GM21825 (cell line): Measurements from ENCODE around the gene PLXDC2.
A peak's percentile ranks its signal among the peaks of the same experiment; 100 is the strongest.

ENCODE experiments used
- ATAC-seq: cut with Tn5 transposase; IDR thresholded peaks from one replicate; pipeline ENCODE4 v1.9.1; 2021; ENCODE audit warnings: mild to moderate bottlenecking, moderate library complexity; ENCODE audit not compliant: unreplicated experiment

PLXDC2 gene

GRCh38 chr10:19935176-19935575, 118.9 kb downstream of the PLXDC2 start:
- ATAC-seq, result no peak

DNA sequence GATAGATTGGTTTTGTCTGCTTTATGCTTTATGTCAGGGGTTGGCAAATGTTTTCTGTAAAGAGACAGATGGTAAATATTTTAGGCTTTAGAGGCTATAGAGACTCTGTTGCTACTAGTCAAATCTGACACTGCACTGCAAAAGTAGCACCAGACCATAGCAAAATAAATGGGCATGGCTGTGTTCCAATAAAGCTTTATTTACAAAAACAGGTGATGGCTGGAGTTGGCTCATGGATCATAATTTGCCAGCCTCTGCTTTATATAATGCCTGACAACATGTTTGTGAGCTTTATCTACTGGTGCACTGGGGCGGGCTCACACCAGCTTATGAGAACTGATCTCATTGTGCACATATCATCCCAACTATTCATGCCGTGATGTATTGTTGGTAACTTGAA, 120.1 kb downstream of the PLXDC2 start:
- ATAC-seq, result no peak

DNA sequence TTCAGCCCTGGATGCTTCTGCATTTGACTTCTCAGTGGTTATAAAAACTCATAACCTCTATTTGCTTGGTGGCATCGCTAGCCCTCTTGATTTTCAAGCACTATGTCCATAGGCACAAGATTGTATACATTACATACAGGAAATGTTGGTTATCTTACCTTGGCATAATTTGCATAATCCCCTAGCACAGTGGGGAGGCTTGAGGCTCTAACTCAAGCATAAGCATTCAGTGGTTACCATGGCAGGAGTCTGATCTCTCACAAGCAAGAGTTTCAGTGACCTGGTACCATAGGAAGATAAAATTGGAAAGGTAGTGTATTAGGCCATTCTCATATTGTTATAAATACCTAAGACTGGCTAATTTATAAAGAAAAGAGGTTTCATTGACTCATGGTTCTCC, 121.8 kb downstream of the PLXDC2 start:
- ATAC-seq, result no peak

DNA sequence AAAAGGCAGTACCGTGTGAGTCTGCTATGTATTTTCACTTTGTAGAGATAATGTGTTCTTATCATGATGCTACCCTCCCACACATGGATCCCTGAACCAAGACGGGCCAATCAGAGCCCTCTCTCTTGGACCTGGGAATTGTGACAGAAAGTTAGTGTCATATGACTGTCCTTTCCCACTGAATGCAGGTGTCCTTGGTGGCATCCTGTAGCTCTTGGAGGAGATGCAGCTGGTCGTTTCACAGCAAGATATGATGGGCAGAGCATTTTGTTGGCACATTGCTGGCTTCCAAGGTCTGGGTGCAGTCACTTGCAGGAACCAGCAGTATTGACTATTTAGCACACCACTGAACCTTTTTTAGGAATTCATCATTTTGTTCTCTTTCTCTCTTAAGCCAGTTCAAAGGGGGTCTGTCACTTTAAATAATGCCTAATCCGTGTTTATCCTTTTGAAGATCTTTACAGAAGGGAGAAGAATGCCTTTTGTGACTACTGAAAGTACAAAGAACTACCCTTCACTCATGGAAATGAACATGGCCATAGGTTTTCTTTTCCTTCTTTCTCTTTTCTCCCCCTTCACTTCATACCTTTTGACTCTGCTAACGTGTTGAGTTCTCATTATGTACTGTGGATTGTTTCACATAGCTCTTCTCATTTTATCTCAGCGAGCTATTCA, 125.1 kb downstream of the PLXDC2 start:
- ATAC-seq, result no peak

GRCh38 chr10:19944911-19945663, 128.9 kb downstream of the PLXDC2 start:
- ATAC-seq, result no peak

GRCh38 chr10:19946245-19946644, 130.0 kb downstream of the PLXDC2 start:
- no peak for ATAC-seq

DNA sequence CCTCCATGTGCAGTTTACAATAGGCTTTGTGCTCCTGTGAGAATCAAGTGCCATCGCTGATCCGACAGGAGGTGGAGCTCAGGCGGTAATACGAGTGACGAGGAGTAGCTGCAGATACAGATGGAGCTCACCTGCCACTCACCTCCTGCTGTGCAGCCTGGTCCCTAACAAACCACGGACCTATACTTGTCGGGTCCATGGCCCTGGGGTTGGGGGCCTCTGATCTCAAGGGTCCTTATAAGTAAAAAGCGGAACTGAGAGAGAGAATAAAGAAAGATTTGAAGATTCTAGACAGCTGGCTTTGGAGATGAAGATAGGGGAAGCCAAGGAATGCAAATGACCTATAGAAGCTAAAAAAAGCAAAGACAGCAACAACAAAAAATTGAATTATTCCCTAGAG, 130.6 kb downstream of the PLXDC2 start:
- ATAC-seq, result peak; percentile 53

DNA sequence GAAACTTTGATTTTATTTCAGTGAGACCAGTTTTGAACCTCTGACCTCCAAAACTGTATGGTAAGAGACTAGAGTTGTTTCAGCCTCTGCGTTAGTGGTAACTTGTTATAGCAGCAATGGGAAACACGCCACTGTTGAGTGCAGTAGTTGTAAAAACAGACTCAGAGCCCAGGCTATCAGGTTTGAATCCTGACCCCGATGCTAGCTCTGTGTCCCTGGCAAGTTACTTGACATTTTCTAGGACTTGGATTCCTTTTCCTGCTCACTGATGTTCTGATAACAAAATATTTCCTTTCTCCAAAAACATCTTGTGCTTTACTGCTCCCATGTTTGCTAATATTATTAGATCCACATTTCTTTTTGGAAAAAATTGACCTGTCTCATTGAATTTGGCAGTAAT, 131.0 kb downstream of the PLXDC2 start:
- peak; percentile 10 for ATAC-seq

GRCh38 chr10:19947656-19948055, 131.4 kb downstream of the PLXDC2 start:
- ATAC-seq, result peak; percentile 71

DNA sequence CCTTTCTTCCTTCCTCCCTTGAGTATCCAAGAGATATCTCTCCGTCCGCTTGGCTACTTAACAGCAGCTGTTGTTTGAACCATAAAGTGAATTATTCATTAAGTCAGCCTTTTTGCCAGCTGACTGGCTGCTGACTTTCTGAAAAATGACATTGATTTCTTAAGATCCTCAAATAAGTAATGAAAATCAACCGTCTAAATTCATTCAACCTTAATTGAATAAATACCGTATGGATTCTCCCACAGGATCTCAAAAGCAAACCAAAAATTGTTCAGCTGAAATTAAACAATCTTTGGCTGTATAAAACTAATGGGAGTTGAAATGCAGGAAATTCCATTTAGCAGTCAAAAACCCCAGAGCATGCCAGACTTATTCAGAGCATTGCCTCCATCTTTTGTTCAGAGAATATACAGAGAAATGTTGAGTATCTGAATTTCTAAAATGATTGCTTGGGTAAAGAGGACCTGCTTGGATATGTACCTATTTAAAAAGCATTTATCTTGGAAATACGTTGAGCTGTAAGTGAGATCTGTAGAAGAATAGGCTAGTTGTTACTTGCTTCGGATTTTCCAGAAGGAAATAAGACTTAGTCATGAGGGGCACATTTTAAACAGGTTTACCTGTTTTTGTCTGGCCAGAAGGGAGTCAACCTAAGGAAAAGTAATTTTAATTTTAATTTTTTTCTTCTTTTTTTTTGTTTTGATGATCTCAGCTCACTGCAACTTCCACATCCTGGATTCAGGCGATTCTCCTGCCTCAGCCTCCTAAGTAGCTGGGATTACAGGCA, 136.2 kb downstream of the PLXDC2 start:
- ATAC-seq, result no peak

- no peak for ATAC-seq
Measured at GRCh38 chr10:19954601-19955000, 138.4 kb downstream of the PLXDC2 start.

- ATAC-seq, result no peak
Measured at GRCh38 chr10:19956516-19957032, 140.3 kb downstream of the PLXDC2 start.

GRCh38 chr10:19958787-19959186, 142.6 kb downstream of the PLXDC2 start:
- ATAC-seq, result peak; percentile 99

DNA sequence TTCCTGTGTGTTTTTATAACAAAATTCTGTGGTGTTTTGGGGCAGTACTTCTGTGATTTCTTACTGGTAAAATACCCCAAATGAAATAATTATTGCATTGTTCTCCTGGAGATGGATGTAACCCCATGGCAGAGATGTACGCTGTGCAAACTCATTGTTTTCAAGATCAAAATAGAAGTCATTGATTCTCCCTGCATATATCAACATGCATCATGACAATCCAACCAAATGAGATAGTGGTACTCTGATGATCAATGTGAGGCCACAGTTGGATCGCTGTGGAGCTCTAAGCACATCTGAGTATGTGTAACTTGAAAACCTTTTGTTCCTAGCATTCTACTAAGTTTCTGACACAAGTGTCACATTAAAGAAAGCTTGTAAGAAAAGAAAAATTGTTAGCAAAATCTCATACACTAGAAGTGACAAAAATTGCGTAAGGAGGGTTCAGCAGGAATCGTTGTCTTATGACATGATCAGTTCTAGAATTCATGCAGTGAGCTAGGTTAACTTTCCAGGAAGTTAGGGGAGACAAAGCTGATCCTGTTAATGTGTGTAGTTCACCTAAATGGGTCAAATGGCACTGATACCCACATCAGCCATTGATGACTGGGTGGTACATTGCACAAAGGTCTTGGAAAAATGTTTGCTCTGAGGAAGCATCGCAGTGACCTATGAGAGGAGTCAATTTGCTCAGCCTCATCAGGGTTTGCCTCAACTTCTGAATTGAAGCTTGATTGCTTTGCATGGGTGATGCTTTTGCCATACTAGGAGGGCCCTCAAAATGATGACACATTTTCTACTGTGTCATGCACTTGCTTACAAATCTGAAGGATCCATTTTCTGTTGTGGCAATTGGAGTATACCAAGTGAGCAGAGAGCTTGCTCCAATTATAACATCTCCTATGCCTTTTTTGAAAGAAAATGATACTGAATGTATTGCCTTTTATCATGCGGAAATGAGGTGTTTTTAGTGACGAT, 145.1 kb downstream of the PLXDC2 start:
- no peak for ATAC-seq

GRCh38 chr10:19964625-19965024, 148.4 kb downstream of the PLXDC2 start:
- ATAC-seq, result no peak

- no peak for ATAC-seq
Measured at GRCh38 chr10:19966751-19967150, 150.5 kb downstream of the PLXDC2 start.

GRCh38 chr10:19967981-19968380, 151.7 kb downstream of the PLXDC2 start:
- no peak for ATAC-seq

DNA sequence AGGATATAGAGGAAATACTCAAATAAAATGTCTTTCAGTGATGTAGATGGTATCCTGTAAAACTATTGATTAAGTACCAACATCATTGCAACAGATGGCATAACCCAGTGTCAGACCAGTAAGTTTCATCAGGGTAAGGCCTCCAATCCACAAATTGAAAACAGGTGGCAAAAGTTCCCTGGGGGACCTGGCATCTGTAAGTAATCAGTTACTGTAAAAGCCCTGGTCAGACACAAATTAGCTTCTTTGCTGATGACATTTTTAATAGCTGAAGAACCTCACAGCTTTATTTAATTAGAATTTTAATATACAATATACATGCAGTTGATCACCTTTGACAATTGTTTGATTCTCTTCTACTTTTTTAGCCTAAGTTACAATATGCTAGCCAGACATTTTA, 152.5 kb downstream of the PLXDC2 start:
- no peak for ATAC-seq

GRCh38 chr10:19970256-19970655, 154.0 kb downstream of the PLXDC2 start:
- ATAC-seq, result no peak

- ATAC-seq, result no peak
Measured at GRCh38 chr10:19970717-19971116, 154.5 kb downstream of the PLXDC2 start.
